Dedifferentiated amniotic fluid mesenchymal stem cell (primary cell): ENCODE measurements around the gene KRT79.
"Not testable (repeated sequence)": the region's sequence is repeated elsewhere in the genome, so short reads cannot be mapped to it uniquely, and the experiment has no call there.

Experiments
- DNase-seq: peaks from one replicate; pipeline ENCODE4 v3.0.0-alpha.2; 2016; ENCODE audit errors: extremely low spot score

The KRT79 gene

DNA sequence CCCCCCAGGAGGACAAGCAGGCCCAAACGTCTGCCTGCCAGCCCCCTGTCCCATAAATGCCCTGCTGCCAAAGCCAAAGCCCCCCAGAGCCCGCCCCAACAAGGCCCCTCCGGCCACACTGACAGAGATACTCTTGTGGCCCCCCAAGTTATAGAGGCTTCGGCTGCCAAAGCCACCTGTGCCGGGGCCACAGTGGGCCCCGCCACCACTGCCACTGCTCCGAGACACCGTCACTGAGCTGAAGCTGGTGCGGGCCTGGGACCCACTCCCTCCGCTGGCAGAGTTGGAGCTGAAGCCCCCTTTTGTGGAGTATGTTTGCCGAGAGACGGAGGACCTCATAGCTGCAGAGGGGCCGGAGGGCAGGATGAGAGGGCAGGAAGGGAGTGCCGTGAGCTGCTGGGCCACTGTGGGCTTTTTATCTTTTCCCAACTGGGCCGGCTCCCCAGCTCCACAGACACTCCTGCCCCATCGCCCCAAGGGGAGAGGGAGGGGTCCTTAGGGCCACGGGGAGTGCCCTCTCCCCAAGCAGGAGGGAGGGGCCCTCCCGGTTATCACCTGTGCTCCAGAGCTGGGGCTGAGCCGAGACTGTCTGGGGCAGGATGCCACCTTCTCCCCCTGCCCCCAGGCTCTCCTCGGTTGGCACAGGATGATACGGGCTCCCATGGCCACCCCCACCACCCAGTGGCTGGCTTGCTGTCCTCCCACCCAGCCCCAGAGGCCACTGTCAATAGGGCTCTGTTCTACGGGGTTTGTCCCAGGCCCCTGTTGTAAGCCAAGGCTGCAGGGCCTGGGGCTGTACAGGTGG lies at the start of gene KRT79:
Gene KRT79 (minus strand): TSS at position 390 of the 805 bp plus-strand sequence. CDS start 51 bp downstream, at position 339.
- DNase-seq: no peak

- DNase-seq: not testable (repeated sequence)
These were observed 46.4 kb upstream of the KRT79 start for GRCh38 chr12:52880499-52880898.

GRCh38 chr12:52879394-52880351 lies 45.6 kb upstream of the KRT79 start:
- DNase-seq: peak; percentile 87

DNA sequence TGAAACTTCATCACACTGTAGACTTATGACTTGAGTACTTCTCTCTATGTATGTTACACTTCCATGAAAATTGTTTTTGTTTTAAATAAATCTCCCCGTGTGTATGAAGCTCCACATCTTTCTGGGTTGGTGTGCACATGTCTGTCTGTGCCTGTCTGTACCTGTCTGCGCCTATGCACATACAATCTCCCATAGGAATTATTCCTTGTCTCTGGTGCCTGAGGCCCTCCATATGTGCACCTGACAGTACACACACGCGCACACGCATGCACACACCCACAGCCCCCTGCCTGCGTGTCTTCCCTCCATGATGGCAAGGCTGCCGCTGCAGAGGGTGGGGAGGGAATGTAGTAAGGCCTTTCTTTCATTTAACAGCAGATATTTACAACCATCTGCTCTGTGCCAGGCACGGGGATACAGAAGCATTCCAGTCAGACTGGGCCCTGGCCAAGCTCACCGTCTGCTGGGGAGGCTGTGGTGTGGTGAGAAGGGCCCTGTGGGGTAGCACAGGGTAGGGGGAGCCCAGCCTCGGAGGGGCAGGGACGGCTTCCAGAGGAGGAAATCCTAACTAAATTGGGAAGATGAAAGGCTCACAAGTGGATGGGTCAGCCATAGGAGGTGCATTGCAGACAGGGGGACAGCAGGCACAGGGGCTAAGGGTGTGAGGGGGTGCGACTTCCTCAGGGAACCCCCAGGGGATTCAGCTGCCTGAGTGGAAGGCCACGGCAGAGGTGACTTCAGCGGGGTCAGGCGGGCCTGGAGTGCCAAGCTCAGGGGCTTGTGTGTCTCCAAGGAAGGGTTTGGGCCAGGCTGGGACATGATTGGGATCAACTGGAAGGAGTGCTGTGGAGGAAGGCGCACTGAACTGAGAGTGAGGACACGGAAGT lies 44.6 kb upstream of the KRT79 start:
- DNase-seq: no peak

DNA sequence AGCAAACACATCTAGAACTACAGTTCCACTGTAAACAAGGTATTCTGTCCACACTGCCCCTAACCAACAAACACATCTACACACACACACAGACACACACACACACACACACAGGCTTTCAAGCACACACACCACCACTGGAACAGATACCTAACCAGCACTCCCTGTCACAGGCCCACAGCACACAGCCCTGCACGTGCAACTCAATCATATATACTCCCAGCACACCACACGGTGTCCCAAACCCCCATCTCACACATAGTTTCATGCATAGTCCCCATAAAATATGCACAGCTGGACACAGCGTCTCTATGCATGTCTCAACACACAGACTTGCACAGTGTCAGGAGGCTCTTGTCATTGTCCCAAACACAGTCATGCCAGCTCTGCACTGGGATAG lies 43.1 kb upstream of the KRT79 start:
- no peak for DNase-seq

- DNase-seq: no peak
These were observed 42.3 kb upstream of the KRT79 start for GRCh38 chr12:52876372-52876771.

DNA sequence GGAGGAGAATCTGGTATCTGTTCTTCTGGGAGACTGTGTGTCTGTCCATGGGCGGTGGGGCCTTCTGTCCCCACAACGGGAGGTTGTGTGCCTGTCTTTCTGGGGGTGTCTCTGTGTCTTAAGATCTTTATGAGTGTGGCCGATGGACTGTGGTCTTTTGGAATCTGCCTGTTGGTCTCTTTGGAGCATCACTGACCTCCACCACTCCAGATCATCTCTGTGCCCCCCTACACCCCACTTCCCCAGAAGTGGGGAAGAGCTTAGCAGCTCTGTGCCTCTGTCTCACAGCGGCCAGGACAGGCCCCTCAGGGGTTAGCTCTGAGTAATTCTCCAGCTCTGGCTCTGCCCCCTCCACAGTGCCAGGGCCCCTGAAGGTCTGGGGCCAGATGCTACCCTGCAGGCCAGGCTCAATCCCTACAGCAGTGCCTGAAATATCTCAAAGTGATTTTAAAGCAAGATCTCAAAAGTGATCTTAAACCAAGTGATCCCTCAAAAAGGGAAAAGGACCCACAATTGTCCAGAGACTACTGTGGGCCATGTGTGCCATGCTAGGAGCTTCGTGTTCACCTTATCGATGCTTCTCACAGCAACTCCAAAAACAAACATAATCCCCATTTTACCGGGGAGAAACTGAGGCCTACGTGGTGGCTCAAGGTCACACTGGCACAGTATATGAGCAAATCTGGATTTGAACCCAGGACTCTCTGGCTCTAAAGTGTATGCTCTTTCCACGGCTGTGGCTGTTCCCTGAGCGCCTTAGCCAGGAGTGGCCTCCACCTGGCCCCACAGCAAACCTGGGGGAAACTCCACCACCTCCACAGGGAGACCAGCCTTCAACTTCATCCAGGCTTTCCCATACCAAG lies 40.7 kb upstream of the KRT79 start:
- DNase-seq: no peak

- peak; percentile 88 for DNase-seq
These were observed 39.9 kb upstream of the KRT79 start for GRCh38 chr12:52873832-52874572.

- no peak for DNase-seq
These were observed 39.4 kb upstream of the KRT79 start for GRCh38 chr12:52873513-52873831.

DNA sequence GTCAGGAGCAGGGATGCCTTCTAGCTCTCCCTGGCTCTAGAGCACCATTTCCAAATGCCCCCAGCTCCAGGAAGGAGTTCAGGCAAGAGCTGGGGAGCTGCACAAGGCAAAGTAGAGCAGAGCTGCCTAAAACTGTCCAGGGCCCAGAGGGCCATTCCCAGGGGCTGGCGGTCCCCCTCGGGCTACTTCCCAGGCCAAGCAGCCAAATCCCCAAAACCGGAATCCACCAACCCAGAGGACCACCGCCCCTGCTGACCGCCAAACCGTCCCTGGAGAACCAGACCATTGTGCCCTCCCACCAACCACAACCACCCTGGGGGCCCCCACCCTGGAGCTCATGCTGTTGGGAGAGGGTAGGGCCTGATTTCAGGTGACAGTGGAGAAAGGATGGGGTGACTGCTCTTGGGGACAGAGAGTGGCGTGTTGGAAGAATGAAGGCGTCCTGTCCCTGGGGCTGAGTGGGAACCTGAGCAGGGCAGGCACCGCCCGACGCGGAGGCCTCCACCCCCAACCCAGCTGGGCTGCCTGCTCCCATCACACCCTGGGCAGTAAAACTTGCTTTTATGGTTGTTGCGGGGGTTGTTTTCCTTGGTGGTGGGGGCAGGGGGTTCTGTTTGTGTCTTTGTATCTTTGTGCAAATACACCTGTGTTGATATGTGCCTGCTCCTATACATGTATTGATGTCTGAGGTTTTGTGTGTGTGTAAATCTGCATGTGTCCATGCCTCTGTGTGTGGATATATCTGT lies 38.7 kb upstream of the KRT79 start:
- DNase-seq: no peak

DNA sequence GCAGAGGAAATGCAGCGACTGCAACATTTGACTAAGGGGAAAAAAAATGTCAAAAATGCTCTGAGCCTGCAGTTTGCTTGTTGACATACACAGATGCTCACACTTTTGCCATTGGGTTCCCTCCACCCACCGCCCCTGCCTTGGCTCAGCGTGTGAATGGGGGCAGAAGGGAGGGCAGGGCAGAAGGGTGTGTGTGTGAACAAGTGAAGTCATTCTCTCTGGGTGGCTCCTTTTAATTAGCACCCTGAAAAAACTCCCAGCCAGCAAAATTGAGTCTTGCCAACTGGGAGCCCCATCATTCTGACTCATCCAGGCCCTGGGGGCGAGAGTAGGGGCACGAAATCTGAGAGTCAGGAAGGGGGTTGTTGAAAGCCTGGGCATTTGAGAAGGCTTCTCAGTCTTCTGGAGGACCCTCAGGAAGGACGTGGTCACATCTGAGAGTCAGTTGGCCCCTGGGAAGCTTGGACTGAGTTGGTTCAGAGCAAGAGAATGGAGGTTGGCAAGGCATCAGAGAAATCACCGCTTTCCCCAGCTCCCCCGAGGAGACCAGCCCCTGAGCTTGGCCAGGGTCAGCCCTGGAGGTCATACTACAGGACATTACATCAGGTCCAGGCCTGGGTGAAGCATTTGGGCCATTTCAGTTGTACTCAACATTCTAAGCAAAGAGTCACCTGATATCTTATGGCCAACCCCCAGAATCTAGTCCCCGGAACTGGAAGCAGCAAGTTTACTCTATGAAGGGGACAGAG lies 37.4 kb upstream of the KRT79 start:
- peak; percentile 86 for DNase-seq

GRCh38 chr12:52870361-52871290 lies 36.5 kb upstream of the KRT79 start:
- no peak for DNase-seq

DNA sequence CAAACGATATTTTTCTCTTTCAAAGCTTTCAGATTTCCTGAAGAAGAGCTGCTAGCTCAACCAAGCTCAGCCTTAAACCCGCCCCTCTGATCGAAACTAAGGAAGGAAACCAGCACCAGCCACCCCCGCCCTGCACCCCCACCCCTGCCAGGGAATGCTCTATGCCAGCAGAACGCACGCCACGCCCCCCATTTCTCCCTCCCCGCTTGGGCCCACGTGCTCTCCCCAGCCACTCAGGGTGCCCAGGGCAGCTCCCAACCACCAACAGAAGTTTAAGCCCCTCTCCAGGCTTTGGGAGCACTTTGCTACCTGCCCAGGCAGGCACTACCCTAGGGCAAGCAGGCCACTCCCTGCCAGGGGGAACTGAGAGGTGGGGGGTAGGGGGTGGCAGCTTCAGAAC lies 33.5 kb upstream of the KRT79 start:
- DNase-seq: no peak

DNA sequence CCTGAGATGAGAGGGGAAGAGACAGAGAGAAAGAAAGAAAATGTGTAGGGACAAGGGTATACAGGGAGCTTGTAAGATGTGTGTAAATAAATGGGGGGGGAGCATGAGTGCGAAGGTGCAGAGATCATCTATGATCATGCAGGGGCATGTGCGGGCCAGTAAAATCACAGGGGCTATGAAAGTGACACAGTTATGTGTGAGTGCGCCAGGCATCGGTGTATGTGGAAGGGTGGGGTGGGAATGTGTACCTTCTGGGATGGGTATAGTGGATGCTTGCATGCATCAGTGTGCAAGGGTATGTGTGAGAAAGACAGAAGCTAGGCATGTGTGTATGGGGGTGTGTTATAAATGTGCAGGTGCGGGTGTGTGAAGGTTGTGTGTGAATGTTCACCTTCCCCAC lies 33.0 kb upstream of the KRT79 start:
- no peak for DNase-seq

DNA sequence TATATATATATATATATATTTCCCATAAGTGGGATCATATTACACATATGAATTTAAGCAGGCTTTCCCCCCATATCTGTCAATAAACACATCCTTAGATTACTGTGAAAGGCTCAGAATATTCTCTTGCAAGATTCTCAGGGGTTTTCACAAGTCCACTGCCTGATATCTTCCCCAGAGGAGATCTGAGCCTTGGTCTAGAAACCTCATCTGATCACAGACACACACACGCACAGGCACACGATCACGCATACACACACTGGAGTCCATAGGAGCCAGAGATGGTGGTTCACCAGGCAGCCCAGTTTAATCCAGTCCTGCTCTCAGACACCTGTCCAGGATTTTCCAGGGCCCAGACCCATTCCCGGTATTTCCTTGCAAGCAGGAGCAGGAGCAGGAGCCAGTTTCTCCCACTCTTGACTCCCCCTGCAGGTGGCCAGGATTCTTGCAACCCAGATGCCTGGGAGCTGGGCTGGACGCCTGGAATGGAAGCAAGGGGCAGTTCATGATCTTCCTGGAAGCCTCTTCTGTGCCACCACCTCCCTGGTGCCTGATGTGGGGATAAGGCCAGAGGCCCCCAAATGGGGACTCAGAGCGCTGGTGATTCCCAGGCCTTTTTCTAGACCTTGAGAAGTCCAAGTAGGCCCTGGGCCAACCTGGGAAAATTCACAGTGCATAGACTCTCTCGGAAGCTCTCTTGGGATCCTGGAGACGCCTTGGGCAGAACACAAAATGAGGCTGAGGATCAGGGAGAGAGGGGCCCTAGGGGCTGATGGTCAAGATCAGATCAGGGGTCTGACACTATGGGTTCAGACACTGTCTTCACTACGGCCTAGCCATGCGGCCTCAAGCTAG lies 31.2 kb upstream of the KRT79 start:
- DNase-seq: peak; percentile 55

DNA sequence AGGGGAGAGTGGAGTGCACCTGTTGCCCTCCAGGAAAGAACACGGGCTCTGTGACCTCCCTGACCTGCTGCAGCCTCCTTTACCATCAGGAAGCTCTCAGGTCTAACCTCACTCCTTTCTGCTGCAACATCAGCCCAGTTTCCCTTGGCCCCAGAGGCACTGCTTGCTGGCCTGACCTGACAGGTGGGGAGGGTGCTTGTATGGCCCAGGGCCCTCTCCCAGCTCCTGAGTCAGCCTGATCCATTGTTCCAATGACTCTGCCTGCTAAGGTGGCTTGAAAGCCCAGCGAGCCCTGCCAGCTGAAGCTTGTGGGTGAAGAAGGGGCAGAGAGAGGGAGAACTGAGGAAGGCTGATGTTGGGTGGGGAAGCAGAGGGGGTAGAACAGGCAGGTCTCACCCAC lies 27.9 kb upstream of the KRT79 start:
- no peak for DNase-seq

- DNase-seq: no peak
These were observed 27.4 kb upstream of the KRT79 start for GRCh38 chr12:52861511-52861910.
